ENCODE data around the gene SLC39A13. TPM values are rescaled to one million over a fixed set of nuclear protein-coding genes. Genes with fewer than 3 reads are reported as not detected.

SLC39A13 gene
- total RNA-seq, 1 experiment from 2014 or later = 29.2 TPM

DNA sequence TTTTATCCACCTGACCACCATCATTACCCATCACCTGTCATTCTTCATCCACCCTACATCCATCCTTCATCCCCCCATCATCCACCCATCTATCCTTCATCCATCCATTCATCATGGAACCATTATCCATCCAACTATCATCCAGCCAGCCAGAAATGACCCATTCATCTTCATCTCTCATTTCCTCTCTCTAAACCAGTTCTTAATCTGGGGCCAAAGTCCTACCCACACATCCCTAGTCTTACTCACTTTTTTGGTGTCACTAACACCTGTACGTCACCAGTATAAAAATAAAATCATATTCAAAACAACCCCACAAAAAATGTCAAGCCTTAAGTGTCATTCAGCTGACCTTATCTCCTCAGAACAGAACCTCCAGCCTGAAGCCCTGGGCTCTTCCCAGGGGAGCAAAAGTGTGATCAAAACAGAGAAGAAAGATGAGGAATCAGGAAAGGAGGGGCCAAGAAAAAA, 42.3 kb upstream of the SLC39A13 start:
- Histone ChIP-seq H2BK12ac (ENCODE audit: insufficient read length, low read depth, low read length) (no peak overlapping the region), H2AK5ac (ENCODE audit: insufficient read length, low read length) (no peak overlapping the region), H4K91ac (ENCODE audit: insufficient read length, low read depth, low read length) (no peak overlapping the region), H3K56ac (ENCODE audit: insufficient read length, low read depth, low read length) (no peak overlapping the region), H3K9me3 (ENCODE audit: control insufficient read depth, low read depth, low read length) (no peaks in the 10 kb centered on the region), H3K14ac (ENCODE audit: insufficient read depth, low read length) (no peak overlapping the region), H3K23me2 (ENCODE audit: insufficient read length, low read depth, low read length, poor library complexity, severe bottlenecking) (no peaks in the 10 kb centered on the region), H3K79me1 (ENCODE audit: insufficient read depth, low read depth, low read length, poor library complexity, severe bottlenecking) (no peaks in the 10 kb centered on the region), H3K4me1 (ENCODE audit: insufficient read depth, low read length) (no peaks in the 10 kb centered on the region), H4K8ac (replicated peaks; ENCODE audit: insufficient read length, low read depth, low read length) (no peak overlapping the region), H3T11ph (ENCODE audit: low read length) (no peak overlapping the region), H4K20me1 (ENCODE audit: control insufficient read depth, insufficient read depth, insufficient read length) (no peaks in the 10 kb centered on the region), H4K5ac (ENCODE audit: insufficient read length, low read depth, low read length) (no peak overlapping the region), H2BK20ac (ENCODE audit: low read depth, low read length, poor library complexity, severe bottlenecking) (no peak overlapping the region), H3K4me2 (ENCODE audit: insufficient read depth, insufficient read length, low read length) (no peak overlapping the region), H2BK120ac (ENCODE audit: low read depth, low read length, poor library complexity, severe bottlenecking) (no peak overlapping the region), H2BK15ac (ENCODE audit: low read depth, low read length) (no peak overlapping the region), H3K9ac (ENCODE audit: extremely low read depth, insufficient read length, low read length) (no peak overlapping the region), H2AFZ (ENCODE audit: low read length) (no peak overlapping the region), H3K23ac (ENCODE audit: insufficient read length, low read depth, low read length) (no peak overlapping the region), H3K79me2 (ENCODE audit: insufficient read depth, low read length) (no peaks in the 10 kb centered on the region), H3K4ac (ENCODE audit: low read depth, low read length) (no peak overlapping the region), H3K27ac (ENCODE audit: insufficient read length, low read depth, low read length) (no peak overlapping the region), H2BK5ac (ENCODE audit: insufficient read length, low read length) (no peak overlapping the region), H3K18ac (ENCODE audit: insufficient read length, low read depth, low read length) (no peak overlapping the region), H3K27me3 (ENCODE audit: insufficient read depth, low read length) (no peaks in the 10 kb centered on the region)
- no peak for DNase-seq
- Mint-ChIP-seq H3K27me3 (ENCODE audit: low read depth) (no peaks in the 10 kb centered on the region; the same call in none of the 2 replicates), H3K4me1 (peaks cover 3% of the 10 kb centered on the region in 2 experiments; a peak in 3 of 4 replicates), H3K27ac (no peak overlapping the region), H3K4me3 (no peak overlapping the region), H3K9me3 (no peaks in the 10 kb centered on the region), H3K36me3 (ENCODE audit: insufficient read depth in 1 of 3, low read depth in 3 of 3) (no peaks in the 10 kb centered on the region)
- TF ChIP-seq, protein P1, sequence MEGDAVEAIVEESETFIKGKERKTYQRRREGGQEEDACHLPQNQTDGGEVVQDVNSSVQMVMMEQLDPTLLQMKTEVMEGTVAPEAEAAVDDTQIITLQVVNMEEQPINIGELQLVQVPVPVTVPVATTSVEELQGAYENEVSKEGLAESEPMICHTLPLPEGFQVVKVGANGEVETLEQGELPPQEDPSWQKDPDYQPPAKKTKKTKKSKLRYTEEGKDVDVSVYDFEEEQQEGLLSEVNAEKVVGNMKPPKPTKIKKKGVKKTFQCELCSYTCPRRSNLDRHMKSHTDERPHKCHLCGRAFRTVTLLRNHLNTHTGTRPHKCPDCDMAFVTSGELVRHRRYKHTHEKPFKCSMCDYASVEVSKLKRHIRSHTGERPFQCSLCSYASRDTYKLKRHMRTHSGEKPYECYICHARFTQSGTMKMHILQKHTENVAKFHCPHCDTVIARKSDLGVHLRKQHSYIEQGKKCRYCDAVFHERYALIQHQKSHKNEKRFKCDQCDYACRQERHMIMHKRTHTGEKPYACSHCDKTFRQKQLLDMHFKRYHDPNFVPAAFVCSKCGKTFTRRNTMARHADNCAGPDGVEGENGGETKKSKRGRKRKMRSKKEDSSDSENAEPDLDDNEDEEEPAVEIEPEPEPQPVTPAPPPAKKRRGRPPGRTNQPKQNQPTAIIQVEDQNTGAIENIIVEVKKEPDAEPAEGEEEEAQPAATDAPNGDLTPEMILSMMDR (conservative IDR thresholded peaks at IDR 0.05) = no peak
- no CpG with 5 or more reads among the region's 1 CpG for WGBS (ENCODE audit: extremely low coverage, insufficient read length, low lambda C conversion rate)
